ENCODE data around the gene UFD1. TPM values are rescaled to one million over a fixed set of nuclear protein-coding genes. Genes with fewer than 3 reads are reported as not detected.

The UFD1 gene
- total and polyA plus RNA-seq, 9 of the 15 experiments (the other 6 are each of a cell fraction or from before 2014, with no cell fraction given): 238 to 645 (median 363) TPM

GRCh38 chr22:19519041-19519926 lies 40.3 kb upstream of the UFD1 start (continued):
- TF ChIP-seq NRF1 (conservative IDR thresholded peaks at IDR 0.05 in 1 of 2, IDR thresholded peaks at IDR 0.05 in 1 of 2): no peak
- TF ChIP-seq PKNOX1 (IDR thresholded peaks at IDR 0.05): no peak
- TF ChIP-seq, protein P1, sequence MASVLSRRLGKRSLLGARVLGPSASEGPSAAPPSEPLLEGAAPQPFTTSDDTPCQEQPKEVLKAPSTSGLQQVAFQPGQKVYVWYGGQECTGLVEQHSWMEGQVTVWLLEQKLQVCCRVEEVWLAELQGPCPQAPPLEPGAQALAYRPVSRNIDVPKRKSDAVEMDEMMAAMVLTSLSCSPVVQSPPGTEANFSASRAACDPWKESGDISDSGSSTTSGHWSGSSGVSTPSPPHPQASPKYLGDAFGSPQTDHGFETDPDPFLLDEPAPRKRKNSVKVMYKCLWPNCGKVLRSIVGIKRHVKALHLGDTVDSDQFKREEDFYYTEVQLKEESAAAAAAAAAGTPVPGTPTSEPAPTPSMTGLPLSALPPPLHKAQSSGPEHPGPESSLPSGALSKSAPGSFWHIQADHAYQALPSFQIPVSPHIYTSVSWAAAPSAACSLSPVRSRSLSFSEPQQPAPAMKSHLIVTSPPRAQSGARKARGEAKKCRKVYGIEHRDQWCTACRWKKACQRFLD (CRISPR knock-in tag; IDR thresholded peaks at IDR 0.05): no peak
- TF ChIP-seq MAFK (IDR thresholded peaks at IDR 0.05; ENCODE audit: low read length): no peak
- no peak for TF ChIP-seq CAMTA2 (CRISPR knock-in tag; conservative IDR thresholded peaks at IDR 0.05)
- TF ChIP-seq WHSC1 (IDR thresholded peaks at IDR 0.05; ENCODE audit: low read length): no peak
- TF ChIP-seq ZNF311 (CRISPR knock-in tag; IDR thresholded peaks at IDR 0.05): no peak
- no peak for TF ChIP-seq NFE2L1 (tag; IDR thresholded peaks at IDR 0.05; ENCODE audit: borderline replicate concordance, low read depth)
- no peak for TF ChIP-seq FOXJ2 (tag; IDR thresholded peaks at IDR 0.05)
- TF ChIP-seq ZNF431 (CRISPR knock-in tag; IDR thresholded peaks at IDR 0.05): 0 out of 2 replicates have a peak, but pooled peaks have one; percentile 18
- no peak for TF ChIP-seq RFX1 (IDR thresholded peaks at IDR 0.05)
- no peak for TF ChIP-seq ZNF584 (CRISPR knock-in tag; IDR thresholded peaks at IDR 0.05; ENCODE audit: low read depth)
- TF ChIP-seq DMBX1 (CRISPR knock-in tag; IDR thresholded peaks at IDR 0.05; ENCODE audit: borderline replicate concordance): no peak
- no peak for TF ChIP-seq ELF2 (CRISPR knock-in tag; IDR thresholded peaks at IDR 0.05)
- TF ChIP-seq SREBF1 (IDR thresholded peaks at IDR 0.05; ENCODE audit: borderline replicate concordance, low read depth, low read length): no peak
- TF ChIP-seq GATAD2B (IDR thresholded peaks at IDR 0.05; ENCODE audit: borderline replicate concordance): no peak
- no peak for TF ChIP-seq HDGF (IDR thresholded peaks at IDR 0.05)
- no peak for TF ChIP-seq ZNF764 (CRISPR knock-in tag; IDR thresholded peaks at IDR 0.05; ENCODE audit: low read depth)
- TF ChIP-seq ZBED1 (IDR thresholded peaks at IDR 0.05): no peak
- no peak for TF ChIP-seq SIN3A (IDR thresholded peaks at IDR 0.05; ENCODE audit: borderline replicate concordance in 2 of 2, control insufficient read depth in 1 of 2, low read depth in 2 of 2, low read length in 2 of 2)
